SIG-M5 (cell line): ENCODE results near the gene STIM1.

Experiments used
- DNase-seq: peaks from one replicate; lab custom pipeline; 2025; lab: John Stamatoyannopoulos, UW

The STIM1 gene

DNA sequence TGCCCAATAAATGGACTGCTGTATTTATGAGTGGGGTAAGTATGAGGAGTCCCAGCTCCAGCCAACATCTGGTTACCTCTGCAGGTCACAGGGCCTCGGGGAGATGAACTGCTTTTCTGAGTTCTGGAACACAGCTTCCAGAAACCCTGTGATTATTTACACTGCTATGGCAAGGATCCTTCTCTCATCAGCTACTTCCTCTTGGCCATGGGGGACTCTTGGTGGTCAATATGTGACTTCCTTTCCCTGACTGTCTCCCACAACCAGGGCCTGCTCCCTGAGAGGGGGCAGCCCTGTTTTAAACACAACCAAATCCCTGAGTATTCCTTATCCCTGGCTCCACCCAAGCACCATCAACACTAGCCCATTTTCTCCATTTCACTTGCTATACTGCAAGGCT, 24.7 kb upstream of the STIM1 start:
- DNase-seq: no peak

DNA sequence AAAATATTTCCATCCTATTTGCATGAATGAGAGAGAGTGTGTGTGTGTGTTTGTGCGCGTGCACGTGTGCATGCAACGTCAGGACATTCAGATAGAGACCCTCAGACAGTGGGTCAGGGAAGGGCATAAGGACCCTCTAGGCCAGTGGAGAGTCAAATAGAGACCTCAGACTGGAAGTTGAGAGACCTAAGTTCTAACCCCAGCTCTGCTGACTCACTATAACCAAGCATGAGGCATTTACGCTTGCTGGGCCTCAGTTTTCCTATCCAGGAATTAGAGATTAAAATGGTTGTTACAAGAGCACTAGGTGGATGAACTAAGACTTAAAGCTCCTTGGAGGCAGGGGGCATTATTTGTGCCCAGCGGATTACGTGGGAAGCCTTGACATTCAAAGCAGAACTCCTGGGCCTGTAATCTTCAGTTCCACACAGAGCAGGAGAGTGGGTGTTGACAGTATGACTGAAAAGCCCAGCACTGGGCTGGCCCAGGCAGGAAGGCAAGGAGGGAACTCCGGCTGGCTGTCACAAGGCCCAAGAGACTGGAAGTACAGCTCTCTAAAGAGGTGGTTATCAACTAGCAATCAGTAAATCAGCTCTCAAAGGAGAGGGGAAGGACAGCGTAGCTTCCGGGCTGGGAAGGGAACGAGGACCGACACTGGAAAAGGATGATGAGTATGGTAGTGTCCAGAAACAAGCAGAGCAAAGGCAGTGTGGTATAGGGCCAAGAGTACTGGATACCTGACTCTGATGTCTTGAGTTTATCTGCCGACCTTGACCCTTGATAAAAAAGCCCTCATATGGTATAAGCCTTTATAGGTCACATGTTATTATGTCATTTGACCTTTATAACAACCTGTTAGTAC, 23.9 kb upstream of the STIM1 start:
- DNase-seq: no peak

DNA sequence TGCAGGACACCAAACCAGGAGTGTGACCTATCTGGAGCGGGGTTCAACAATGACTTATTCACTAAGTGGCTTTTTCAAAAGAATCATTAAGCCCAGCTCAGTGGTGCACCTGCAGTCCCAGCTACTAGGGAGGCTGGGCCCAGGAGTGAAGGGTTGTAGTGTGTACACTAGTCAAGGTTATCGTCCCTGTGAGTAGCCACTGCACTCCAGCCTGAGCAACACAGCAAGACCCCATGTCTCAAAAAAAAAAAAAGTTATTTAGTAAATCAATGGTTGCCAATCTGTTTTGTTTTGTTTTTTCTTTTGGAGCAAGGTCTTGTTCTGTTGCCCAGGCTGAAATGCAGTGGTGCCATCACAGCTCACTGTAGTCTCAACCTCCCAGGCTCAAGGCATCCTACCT, 22.6 kb upstream of the STIM1 start:
- no peak for DNase-seq

DNA sequence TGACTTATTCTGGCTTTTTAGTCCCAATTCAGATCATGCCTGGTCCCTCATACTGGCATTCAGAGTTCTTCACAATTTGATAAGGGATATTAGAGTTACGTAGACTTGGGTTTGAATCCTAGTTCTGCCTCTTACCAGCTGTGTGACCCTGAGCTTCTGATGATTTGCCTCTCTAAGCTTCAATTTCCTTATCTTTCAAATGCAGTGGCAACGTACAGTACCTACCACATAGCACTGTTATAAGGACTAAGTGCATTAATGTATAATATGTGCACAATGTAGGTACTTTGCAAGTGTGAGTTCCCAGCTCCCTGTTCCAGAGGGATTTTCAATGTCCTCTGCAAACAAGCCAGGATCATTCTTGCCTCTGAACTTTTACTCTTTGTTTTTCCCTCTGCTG, 22.0 kb upstream of the STIM1 start:
- no peak for DNase-seq

DNA sequence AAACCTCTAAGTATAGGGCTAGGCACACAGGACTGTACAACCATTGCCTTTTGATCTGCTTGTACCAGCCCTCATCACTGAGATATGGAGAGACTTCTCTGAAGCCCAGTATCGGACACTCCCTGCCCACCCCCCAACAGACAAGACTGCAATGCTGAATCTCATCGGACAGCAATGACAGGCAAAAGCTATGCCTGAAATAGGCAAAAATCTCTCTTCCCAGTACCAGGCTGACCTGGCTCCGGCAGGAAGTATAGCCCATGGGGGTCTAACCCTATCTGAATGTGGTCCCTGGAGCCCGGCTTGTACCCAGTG, 21.2 kb upstream of the STIM1 start:
- DNase-seq: no peak

DNA sequence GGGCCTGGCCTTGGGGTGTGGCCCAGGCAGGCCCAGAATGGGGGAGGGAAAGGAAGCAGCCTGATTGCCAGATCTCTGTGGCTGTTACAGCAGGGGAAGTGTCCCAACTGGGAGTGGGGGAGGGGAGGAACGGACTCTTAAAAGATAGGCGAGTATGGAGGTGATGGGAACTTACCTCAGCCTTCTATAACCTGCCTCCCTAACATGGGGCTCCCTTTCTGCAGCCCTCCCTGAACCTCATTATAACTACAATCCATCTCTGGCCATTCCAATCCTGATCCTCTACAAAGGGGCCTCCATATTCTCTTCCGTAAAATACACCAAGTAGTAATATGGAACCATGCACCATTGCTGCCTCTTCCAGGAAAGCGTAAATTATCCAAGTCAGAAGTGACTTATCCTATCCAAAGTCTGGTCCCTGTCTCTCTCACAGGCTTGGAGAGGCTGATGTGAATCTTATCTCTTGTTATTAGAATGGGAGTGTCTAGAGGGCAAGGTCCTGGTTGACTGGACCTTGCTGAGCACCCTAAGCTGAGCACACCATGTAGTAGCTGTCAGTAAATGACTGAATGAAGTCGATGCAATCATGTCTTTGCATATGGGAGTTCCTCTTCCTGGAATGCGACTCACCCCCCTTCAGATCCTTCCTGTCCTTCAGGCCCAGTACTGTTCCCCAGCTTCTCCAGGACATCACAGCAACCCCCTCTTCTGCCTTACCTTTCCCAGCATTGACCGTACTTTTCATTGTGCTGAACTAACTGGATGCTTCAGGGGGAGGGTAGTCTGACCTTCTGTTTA, 20.6 kb upstream of the STIM1 start:
- no peak for DNase-seq

DNA sequence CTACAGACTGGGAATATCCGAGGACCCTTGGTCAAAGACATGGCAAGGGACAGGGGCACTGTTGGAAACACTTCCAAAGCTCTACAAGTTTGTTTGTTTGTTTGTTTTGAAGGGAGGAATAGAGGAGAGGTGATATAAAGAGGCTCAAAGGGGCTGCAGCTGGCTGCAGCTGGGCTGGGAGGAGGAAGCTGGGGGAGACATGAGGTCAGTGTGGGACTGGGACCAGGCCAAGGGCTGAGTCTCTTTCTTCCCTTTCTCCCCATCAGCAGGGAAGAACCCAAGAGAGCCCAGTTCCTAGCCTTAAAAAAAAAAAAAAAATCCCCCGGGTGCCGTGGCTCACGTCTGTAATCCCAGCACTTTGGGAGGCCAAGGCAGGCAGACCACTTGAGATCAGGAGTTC, 19.7 kb upstream of the STIM1 start:
- no peak for DNase-seq

DNA sequence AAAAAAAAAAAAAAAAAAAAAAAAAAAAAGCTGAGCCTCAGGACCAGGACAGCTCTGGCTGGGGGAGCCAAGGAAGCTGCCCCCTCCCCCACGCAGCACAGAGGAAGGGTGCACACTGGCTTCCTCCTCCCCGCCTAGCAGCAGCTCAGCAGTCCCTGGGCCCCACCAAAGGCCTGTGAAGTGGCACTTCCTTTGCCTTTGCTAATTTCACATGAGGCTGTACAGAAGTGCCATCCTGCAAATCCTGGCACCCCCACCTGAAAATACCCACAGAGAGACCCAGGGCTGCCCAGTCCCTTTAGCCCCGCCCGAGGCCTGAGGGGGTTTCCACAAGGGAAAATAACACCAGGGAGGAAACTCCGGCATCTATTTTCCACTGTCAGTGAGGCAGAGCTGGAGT, 18.6 kb upstream of the STIM1 start:
- no peak for DNase-seq

DNA sequence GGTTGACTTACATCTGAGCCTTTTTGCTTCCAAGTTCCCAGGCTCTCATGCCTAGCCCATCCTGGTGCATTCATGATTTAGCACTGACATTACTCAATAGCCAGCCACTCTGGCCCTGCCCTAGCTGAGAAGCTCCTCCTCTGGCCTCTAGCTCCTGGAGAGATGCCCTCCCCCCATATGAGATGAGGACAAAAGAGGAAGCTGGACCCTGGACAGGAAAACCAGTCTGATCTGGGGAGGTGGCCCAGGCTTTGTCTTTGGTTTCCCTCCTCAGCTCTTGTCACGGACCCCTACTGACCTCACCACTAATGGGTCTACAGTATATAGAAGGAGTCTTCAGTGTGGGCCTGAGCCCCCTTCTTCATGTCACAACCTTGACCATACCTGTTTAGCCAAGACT, 17.7 kb upstream of the STIM1 start:
- peak; percentile 70 for DNase-seq

DNA sequence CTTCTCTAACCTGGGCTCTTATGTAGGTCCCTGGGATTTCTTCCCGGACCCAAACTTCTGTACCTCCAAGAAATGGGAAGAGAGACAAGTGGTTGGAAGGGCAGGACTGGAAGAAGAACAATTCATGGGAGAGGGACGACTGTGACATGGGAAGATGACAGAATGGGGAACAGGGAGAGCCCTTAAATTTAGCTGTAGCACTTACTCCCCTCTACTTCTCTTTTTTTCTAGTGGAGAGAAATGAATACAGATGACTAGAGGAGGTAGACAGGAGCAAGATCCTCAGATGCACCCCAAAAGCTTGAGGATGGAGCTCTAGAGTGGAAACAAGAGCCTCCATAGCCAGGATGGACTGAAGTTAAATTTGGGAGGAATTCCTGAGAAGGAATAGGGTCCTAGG, 17.0 kb upstream of the STIM1 start:
- peak; percentile 18 for DNase-seq

DNA sequence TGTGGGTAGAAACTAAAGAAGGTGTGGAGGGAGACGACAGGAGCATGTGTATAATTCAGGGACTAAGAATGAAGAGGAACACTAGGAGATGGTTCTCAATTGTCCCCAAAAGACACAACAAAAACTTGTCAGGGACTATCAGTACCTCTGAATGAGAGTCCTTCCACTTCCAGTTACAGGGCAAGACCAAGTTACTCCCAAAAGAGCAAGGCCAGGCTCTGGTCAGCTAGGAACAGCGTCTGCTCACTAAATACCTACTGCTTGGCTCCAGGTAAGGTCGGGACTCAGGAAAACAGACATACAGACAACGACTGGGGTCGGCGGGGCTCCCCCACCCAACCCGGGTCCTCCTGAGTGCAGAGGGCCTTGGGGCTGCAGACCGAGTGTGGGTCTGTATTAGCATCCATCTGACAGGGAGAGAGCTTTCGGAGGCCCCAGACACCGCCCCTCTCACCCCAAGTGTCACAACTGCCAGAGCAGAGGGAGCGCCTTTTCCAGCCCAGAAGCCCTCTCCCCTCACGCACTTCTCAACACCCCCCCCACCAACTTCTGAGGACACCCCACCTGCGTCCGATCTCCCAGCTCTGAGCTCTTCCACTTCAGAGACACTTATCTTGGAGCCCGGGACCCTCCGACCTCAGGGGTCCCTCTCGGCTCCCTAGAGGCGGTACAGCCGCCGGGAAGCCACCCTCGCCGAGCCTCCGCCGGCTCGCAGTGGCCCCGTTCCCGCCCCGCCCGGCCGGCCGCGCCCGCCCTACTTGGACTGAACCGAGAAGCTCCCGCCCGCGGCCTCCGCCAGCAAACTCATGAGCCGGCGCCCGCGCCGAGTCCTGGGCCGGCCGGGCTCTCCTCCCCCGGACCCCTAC, 15.2 kb upstream of the STIM1 start:
- DNase-seq: no peak

DNA sequence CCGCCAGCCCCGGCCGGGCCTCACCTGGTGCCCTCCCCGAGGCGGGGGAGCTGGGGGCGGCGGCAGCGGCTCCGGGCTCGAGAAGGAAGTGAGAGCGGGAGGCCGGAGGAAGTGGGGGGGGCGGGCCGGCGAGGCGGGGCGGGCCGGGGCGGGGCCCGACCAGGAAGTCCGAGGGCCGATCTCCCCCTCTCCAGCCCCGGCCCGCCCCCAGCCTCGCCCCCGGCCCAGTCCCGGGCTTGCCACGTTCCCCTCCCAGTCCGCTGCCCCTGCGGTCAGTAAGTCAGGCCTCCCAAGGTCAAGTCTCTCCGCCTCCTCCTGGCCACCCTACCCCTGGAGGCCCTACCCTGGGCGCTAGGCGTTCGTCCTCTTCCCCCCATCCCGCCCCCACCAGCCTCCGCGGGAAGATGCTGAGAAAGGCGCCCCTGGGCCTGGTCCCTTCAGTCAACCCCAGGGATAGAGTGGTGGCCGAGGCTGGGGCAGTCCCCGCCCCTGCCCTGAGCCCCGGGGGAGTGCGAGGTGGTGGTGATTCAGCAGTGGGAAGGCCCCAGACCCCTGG, 14.5 kb upstream of the STIM1 start, which contains the start of gene RHOG:
Gene RHOG (minus strand): TSS at position 90 of the 556 bp plus-strand sequence. CDS start 12,821 bp downstream, outside the sequence.
- peak; percentile 76 for DNase-seq

DNA sequence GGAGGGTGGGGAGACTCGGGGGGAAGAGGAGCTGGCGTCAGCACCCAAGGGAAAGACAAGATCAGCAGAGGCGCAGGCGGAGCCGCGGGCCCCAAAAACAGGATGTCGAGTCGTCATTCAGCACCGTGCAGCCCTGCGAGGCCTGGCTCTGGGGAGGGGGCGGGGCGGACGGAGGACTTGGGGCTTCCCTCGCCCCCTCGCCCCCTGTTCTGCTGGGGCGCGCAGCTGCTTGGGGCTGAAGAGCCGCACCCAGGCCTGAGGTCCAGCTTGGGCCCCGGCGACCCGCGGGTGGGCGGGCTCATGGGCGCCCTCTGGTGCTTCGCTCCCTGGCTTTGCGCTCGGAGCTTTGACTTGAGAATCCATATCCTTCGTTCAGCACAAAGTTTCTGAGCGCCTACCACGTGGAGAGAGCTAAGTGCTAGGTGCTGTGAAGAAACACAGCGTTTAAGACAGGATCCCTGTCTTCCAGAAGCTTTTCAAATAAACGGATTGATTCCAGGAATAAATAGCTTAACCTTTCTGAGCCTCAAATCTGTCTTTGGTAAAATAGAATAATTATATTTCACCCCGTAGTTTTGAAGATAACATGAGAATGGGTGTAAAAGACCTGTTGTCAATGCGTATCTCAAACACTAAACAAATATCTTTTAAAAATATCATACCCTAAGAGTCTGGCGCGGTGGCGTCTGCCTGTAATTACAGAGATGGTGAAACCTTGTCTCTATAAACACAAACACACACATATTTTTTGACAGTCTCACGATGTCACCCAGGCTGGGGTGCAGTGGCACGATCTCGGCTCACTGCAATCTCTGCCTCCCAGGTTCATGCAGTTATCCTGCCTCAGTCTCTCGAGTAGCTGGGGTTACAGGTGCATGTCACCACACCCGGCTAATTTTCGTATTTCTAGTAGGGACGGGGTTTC, 13.8 kb upstream of the STIM1 start:
- DNase-seq: no peak

DNA sequence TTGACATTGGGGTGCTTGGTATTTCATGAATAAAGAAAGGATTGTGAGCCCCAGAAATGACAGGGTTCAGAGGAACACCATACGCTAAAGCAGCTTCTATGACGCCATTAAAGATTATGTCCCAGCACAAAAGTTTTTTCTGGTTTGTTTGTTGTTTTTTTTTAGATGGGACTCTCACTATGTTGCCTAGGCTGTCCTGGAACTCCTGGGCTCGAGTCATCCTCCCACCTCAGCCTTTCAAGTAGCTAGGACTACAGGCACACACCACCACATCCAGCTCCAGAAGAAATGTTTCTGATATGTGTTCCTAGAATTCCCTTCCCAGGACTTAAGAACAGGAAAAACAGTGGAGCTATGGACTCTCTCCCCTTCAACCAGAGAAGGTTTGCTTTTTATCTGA, 12.1 kb upstream of the STIM1 start:
- DNase-seq: no peak

DNA sequence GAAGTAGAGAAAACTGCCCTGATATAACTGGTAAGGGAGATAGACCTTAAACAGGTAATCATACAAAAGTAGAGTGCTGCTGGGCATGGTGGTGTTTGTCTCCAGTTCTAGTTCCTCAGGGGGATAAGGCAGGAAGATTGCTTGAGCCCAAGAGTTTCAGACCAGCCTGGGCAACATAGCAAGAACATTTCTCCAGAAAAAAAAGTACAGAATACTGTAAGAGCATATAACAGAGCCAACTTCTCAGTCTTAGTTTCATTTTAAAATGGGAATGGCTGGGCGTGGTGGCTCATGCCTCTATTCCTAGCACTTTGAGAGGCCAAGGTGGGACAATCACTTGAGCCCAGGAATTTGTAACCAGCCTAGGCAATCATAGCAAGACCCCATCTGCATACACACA, 10.2 kb upstream of the STIM1 start:
- DNase-seq: no peak

DNA sequence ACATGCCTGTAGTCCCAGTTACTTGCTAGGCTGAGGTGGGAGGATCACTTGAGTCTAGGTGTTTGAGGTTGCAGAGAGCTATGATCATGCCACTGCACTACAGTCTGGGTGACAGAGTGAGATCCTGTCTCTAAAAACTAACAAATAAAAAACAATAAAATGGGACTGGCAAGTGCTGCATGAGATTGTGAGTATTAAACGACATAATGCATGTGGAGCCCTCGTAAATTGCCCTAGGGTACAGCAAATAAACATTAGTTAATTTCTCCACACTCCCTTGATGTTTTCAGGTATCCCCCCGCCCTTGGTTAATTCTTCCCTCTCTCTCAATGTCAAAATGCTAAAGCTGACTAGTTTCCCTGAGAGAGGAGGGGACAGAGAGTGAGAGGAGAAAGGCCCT, 9.8 kb upstream of the STIM1 start:
- no peak for DNase-seq

DNA sequence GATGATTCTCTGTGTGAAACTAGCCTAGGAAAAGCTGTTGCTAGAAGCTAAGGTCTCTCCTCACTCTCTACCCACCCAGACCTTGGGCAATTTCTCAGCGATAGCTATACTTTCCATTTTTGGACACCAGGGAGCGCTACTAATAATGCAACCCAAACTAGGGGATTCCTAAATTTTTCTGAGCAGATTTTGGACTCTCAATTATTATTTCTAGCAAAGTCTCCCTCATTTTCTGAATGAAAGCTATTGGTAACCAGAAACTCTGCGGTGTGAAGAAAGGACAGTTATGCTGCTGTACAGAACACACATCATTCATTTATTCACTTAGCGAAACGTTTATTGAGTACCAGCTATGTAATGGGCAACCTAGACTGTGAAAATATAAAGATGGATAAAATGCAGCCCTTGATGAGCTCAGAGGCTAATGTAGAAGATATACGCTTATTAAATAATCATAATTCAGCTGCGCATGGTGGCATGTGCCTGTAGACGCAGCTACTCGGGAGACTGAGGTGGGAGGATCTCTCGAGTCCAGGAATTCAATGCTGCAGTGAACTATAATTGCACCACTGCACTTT, 6.1 kb upstream of the STIM1 start:
- DNase-seq: no peak

DNA sequence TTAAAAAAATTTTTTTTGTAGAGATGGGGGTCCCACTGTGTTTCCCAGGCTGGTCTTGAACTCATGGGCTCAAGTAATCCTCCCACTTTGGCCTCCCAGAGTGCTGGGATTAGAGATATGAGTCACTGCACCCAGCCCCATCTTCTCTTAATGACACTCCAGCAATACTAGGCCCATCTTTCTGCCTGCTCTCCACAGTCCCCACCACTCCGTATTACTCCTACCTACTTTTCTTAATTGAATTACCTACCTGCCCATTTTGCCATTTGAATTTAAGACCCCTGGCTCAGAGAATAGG, 2.0 kb upstream of the STIM1 start:
- DNase-seq: no peak

DNA sequence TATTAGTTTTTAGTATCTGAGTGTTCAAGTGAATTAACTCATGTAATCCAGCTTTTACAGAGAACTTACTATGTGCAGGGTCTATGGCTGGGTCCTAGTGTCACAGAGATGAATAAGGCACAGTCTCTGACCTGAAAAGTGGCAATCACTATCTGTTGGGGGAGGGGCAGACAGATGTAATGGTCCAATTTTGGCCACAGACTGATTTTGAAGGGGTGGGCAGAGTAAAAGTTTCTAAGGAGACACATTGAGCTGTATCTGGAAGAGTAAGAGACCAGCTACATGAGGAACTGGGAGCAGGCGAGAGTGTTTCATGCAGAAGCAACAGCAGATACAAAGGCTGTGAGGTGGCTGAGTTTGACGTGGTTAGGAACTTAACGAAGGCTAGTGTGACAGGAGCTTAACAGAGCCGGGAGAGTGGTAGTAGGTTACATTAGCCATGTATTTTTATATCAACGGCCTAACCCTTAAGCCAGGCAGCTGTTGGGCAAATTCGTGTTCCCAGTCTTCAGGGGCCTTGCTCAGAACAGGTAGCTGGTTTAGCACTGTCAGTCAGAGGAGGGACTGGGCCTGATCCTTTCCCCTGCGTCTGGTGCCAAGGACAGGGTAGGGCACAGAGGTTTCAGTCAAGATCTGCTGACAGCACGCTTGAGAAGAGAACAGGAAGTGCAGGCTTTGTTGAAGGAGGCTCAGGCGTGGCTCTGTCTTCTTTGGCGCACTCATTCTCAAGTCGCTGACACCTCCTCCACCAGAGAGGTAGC, 1.4 kb upstream of the STIM1 start:
- DNase-seq: peak; percentile 29

DNA sequence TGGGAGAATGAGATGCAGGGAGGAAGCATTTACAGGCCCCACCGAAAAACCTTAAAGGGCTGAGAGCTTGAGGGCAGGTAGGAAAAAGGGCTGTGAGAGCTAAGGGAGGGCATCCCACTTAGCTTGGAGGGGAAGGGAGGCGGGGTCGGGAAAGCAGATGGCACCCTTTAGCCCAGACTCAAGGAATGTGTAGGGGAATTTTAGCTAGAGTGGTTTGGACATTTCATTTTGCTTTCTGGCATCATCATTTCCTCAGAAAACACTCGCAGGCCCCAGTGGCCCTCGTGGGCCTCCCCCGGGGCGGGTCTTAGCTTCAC, 846 bp upstream of the STIM1 start:
- DNase-seq: no peak
